HG02870 (cell line): ENCODE results near the gene IQSEC1.
"Not testable (repeated sequence)": the region's sequence is repeated elsewhere in the genome, so short reads cannot be mapped to it uniquely, and the experiment has no call there.

Experiments used
- ATAC-seq: cut with Tn5 transposase; IDR thresholded peaks from one replicate; pipeline ENCODE4 v1.9.1; 2021; ENCODE audit warnings: mild to moderate bottlenecking, moderate library complexity; ENCODE audit not compliant: unreplicated experiment

Gene IQSEC1

DNA sequence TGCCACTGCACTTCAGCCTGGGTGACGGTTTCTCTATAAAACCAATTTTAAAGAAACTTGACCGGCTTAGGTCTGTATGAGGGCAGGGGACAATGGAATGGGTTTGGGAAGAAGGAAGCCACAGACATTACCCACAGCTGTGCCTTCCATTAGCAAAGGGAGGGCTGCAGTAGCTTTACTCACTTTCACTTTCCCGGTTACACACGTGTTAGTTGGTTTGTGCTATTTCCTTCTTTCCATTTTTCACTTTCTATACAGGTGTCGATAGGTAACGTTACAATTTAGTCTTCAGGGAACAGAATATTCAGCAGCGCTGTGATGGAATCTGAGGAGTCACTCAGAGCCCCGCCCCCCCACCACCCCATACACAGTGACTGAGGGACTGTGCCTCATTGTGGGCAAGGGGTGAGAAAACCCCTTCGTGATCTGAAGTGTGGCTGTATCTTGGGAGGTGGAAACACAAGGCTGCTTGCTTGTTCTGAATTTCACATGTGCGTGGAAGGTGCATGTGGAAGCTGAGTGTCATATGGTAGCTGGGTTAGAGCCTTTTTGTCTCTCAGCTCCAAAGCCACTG lies 187.0 kb downstream of the IQSEC1 start:
- ATAC-seq = peak; percentile 44

DNA sequence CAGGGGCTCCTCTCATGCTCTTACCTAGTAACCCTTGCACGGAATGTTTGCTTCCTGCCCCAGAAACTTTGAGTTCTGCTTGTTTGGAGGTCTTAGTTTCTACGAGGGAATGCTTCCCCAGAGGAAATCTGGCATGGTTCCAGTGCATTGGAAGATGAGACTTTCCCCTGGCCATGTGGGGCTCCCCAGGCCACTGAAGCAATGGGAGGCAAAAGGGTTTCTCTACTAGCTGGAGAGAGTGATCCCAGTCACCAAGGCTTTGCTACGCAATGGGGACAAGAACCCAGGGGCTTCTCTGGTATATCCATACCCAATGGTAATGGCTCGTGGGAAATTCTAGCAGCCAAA lies 187.7 kb downstream of the IQSEC1 start:
- ATAC-seq = no peak

DNA sequence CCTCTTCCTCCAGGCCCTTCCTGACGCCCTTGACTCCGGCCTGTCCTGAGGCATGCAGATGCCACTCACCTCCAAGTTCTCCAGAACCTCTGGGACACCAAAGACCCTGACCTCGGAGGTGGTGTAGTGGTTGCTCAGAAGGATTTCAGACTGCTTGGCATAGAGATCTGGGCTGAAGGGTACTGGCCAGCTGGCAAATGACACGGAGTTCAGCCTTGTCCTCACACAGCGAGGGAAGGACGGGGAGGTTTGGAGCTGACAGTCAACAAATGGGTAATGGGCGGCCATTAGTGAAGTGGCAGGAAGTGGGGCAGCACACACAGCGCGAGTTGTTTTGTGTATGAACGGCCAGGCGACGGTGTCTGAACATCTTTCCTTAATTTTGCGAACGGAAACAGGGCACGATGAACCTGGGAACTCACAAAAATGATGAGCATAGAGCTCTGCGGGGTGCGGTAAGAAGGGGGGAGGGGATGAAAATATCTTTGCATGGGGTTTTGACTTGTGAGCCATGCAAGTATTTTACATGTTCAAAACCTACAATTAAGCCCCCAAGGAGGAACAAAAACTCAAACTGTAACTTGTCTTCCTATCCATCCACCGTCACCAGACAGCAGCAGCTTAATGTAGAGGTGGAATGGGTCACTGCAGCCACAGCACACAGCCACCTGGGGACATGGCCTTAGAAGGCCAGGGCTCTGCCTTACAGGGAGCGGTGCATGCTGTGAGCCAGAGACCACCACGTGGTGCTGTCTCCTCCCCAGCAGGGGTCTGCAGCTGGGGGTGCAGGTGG lies 188.2 kb downstream of the IQSEC1 start:
- no peak for ATAC-seq

DNA sequence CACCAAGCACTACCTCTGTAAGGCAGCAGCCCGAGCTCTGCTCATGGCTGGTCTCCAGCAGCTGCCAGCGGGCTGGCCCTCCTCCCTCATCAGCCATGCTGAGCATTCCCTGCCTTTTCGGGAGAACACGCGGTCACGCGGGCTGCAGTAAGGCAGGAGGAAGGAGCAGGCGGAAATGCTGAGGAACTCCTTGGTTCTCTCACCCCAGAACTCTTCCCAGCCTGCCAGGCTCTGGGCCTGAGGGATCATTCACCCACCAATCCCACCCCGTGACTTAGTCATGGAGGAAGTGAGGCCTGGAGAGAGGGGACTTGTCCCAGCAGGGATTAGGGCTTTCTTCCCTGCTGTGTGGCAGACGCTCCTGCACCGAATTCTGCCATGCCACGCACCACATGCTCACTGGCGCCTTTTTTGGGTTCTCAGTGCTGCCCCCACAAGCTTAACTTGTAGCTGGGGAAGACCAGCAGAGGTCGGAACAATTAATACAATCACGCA lies 189.0 kb downstream of the IQSEC1 start:
- ATAC-seq = no peak

DNA sequence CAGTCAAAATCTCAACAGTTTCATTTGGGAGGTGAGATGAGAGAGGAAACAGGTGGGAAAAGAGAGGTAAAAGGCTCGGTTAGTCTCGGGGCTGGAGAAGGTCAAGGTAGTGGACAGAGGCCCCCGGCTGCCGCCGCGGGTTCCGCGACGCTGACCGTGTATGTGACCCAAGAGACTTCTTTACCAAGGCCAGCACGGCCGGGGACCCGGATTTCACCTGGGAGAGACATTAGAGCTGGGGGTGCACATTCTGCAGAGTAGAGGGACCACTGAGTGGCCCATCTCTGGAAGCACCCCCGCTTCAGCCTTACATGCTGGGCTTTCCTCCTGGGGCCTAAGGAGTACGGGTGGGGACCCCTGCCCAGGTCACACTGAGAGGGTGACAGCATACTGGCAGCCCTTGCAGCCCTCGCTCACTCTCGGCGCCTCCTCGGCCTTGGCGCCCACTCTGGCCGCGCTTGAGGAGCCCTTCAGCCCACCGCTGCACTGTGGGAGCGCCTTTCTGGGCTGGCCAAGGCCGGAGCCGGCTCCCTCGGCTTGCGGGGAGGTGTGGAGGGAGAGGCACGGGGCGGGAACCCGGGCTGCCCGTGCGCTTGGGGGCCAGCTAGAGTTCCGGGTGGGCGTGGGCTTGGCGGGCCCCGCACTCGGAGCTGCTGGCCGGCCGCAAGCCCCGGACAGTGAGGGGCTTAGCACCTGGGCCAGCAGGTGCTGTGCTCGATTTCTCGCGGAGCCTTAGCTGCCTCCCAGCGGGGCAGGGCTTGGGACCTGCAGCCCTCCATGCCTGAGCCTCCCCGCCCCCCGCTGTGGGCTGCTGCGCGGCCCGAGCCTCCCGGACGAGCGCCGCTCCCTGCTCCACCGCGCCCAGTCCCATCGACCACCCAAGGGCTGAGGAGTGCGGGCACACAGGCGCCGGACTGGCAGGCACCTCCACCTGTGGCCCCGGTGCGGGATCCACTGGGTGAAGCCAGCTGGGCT lies 190.6 kb downstream of the IQSEC1 start:
- ATAC-seq = no peak

DNA sequence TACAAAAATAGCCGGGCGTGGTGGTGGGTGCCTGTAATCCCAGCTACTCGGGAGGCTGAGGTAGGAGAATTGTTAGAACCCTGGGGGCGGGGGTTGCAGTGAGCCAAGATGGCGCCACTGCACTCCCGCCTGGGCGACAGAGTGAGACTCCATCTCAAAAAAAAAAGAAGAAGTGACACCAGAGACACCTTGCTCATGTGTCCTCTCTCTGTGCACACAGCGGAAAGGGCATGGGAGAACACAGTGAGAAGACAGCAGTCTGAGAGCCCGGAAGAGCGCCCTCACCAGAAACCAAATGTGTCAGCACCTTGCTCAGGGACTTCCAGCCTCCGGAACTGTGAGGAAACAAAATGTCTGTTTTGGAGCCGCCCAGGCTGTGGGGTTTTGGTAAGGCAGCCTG lies 191.4 kb downstream of the IQSEC1 start:
- ATAC-seq = peak; percentile 41

DNA sequence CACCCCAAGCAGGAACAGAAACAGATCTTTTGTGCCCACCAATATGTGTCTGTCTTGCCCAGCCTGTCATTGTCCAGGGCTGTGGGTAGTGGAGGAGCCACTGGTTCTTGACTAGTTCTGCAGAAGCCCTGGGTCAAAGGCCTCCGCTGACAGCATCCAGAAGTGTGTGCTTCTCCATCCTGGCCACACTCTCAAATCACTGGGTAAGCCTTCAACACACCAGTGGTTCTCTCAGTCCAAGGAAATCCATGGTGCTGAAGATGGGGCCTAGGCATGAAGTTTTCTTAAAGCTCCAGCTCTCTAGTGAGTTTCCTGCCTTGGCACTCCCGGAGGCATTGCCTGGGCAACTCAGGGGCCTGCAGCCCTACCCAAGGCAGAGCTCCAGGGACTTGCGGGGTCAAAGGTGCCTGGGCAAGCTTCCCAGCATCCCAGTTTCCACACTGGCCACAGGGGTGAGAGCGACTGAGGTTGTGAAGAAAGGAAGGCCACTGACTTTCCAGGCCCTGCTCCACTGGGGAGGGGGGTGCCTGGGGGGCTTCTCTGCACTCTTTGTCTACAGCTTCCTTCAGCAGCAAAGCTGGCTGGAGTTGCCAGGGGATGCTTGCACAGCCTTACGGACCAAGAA lies 193.9 kb downstream of the IQSEC1 start:
- no peak for ATAC-seq

DNA sequence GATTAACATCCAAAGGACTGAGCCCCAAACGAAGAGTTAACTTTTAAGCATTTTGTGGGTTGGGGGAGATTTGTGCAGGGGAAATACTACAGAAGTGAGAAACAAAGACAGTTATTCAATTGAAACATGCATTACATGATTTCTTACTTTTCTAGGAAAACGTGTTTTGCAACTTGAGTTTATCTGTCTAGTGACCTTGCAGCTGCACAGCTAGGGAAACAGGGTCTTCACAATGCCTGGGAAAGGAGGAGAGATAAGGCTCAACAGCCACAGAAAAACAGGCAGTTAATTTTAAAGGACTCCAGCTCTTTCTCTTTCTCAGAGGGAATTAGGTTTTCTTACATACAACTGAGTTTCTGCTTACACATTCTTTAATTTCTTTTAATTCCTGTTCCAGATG lies 194.5 kb downstream of the IQSEC1 start:
- not testable (repeated sequence) for ATAC-seq

DNA sequence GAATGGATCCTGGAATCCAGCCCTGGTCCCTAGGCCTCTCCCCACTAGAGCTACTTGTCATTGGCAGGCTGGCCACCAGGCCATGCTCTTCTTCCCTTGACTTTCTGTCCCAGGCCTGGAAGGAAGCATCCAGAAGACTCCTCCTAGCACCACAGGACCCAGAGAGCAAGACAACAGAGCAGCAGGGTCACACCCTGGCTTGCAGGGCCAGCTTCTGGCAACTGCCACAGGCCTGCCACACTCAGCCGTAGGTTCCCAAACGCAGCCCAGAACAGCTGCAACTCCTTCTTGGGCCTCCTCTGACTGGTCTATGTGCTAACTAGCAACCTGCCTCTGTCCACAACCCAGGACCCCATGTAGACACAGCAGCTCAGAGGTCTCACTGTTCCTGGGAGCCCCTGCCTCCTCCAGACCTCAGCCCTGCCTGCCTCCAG lies 195.1 kb downstream of the IQSEC1 start:
- no peak for ATAC-seq

DNA sequence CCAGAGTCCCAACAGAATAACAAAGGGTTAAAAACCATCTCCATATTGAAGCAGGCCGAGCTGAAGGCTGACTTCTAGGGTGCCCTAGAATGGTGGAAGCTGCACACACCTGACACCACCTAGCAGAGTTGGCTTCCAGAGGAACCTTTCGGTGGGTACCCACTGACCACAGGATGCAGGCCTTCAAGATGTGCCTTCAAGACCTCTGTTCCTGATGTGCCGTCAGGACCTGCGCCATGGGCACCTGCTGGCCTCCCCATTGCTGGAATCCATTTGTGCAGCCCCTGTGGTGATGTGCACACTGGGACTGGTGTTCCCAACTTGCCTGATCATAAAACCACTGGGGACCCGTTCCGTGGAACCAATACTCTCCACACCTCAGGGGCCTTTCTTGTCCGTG lies 196.2 kb downstream of the IQSEC1 start:
- ATAC-seq = no peak

DNA sequence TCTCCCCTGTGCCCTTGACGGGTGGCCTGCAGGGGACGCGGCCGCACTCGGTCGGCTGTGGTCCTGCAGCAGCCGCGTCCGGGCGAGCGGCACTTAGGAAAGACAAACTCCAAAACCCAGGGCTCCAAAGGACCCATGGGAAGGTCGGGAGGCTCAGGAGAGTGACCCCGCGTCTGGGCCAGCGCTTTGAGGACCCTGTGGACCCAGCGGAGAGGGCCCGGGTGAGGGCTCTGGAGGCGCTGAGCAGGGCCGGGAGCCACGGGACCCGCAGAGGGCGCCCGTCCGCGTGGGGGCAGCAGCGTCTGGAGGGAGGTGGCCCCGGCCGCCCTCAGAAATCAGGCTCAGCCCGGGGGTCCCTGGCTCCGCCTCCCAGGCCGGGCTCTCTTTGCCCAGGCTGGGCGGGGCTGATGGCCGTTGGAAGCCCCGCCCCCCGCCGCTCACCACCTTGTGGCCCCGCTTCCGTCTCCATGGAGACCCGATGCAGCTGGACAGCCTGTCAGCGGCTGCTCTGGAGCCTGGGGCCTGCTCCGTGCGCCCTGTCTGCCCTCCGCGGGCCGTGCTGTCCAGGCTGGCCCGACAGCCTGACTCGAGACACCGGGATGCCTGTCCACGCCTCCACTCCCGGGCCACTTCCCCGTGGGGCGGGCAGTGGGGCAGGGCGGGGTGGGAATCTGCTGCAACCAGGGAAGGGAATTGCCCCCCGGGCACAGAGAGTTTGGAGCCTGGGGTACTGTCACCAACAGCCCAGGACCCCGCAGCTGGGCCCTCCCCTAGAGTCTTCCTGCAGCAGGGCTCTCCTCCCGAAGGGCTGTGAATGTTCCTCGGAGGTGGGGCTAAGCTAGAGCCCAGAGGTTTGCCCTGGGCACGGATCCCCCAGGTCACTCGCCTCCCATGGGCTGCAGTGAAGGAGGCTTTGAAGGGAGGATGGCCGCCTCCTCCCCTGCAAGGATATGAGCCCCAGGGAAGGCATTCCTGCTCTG lies 197.1 kb downstream of the IQSEC1 start:
- ATAC-seq = no peak

DNA sequence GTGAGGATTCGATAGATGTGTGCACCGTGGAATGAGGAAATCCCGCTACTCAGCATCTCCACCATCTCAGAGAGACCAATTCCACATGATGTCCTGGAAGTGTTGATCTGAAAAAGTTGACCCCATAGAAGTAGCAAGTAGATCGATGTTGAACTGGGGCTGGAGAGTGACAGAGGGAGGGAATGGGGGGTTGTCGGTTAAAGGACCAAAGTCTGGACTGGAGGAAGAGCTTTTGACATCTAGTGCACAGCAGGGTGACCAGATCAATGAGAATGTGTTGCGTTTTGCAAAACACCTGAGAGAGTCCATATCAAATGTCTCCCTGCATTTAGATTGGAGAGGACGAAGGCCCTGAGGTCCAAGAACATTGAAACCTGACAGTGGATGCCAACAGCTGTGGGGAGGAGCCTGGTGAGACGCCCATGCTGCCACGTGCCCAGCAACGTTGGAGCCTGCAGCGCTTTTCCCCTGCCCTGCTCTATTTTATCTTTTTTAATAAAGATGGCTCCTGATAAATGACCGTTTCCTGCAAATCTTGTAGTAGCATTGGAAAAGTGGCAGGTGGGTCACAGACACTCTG lies 201.7 kb downstream of the IQSEC1 start:
- ATAC-seq = no peak

DNA sequence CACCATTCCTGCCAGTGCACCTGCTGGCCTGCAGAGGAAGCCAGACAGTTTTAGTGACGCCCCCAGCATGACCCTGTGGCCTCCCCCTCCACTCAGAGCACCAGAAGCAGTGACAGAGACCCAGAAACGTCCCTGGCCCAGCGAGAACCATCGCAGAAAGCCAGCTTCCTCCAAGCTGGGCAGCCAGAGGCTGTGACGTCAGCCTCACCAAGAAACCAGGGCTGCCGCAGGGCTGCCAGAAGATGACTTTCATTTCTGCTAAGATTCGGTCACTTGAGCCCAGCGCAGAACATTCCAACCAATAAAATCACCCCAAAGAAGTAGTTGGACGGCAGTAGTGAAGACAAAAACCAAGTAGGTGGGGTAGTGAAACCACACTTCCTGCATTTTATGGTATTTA lies 202.3 kb downstream of the IQSEC1 start:
- ATAC-seq = no peak

DNA sequence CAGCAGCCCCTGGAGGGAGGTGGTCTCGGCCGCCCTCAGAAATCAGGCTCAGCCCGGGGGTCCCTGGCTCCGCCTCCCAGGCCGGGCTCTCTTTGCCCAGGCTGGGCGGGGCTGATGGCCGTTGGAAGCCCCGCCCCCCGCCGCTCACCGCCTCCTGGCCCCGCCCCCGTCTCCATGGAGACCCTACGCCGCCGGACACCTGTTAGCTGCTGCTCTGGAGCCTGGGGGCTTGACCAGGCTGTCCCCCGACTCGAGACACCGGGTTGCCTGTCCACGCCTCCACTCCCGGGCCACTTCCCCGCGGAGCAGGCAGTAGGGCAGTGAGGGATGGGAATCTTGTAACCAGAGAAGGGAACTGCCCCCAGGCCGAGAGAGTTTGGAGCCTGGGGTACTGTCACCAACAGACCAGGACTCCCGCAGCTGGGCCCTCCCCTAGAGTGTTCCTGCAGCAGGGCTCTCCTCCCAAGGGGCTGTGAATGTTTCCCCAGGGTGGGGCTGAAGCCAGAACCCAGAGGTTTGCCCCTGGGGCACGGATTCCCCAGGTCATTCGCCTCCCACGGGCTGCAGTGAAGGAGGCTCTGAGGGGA lies 204.1 kb downstream of the IQSEC1 start:
- peak; percentile 43 for ATAC-seq

DNA sequence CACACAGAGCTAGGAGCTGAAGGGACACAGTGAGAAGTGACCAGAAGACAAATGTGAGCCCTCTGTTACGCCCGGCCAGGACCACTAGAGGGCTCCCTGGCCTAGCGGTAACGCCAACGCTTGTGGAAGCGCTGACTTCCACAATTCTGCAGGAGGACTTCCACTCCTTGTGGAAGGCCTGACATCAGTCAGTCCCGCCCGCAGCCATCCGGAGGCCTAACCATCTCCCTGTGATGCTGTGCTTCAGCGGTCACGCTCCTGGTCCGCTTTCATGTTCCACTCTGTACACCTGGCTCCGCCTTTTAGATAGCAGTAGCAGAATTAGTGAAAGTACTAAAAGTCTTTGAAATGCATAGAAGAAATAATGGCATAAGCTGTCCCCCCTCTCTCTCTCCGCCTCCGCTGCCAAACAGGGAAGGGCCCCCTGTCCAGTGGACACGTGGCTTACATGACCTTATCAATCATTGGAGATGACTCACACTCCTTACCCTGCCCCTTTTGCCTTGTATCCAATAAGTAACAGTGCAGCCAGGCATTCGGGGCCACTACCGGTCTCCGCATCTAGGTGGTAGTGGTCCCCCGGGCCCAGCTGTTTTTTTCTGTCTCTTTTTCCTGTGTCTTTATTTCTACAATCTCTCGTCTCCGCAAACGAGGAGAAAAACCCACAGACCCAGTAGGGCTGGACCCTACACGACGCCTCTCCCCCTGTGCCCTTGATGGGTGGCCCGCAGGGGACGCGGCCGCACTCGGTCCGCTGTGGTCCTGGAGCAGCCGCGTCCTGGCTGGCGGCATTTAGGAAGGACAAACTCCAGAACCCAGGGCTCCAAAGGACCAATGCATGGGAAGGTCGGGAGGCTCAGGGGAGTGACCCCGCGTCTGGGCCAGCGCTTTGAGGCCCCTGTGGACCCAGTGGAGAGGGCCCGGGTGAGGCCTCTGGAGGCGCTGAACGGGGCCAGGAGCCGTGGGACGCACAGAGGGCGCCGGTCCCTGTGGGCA lies 204.9 kb downstream of the IQSEC1 start:
- peak; percentile 49 for ATAC-seq

DNA sequence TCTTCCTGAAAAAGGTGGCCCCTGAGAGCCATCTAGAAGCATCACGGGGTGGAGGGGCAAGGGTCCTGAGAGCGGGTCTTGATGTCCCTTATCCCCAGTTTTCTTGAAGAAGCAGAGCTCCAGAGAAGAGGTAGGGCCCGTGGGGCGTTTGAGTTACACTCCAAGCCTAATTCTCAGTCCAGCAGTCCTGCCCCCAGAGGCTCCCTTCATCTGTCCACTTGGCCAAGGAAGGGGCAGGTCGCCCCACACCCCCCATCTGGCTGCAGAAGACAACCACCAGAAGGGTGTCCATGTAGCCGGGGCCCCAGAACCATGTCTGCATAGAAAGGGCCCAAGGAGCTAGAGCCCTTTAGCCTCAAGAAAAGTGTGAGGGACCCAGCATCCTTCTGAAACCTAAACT lies 206.4 kb downstream of the IQSEC1 start:
- ATAC-seq = no peak

DNA sequence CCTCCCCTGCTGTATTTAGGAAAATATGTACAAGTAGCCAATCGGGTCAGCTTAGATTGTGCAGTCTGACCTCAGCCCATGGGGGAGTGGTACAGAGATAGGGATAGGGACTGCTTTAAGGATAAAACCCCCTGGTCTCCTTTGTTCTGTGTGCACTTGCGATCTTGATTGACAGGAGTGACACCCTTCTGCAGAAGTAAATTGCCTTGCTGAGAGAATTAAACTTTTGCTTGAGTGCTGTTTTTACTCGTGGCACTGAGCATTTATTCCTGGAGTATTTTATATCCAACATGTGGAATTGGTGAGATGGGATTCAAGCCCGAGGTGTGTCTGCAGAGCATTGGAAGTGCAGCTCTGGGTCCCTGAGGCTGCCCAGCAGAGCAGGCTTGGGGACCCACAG lies 208.0 kb downstream of the IQSEC1 start:
- no peak for ATAC-seq

DNA sequence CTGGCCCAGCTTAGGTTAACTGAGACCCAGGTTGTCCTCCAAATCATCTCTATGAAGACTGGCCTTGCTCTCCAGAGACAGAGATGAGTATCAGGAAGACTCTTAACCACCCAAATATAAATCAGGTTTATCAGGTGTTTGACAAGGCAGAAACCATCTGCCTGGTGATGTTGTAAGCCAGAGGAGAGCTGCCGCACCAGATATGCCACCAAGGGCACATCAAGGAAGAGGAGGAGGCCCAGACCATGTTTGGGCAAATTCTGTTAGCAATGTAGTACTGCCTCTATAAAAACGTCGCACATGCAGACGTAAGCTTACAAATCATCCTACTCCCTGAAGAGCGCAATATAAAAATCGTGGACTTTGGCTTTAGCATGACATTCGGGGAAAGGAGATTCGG lies 210.8 kb downstream of the IQSEC1 start:
- ATAC-seq = no peak
